ENCODE data around the gene ABR.

GRCh38 chr17:1003633-1003971 is 176.2 kb downstream of the ABR start:
- TF ChIP-seq CTCF (IDR thresholded peaks at IDR 0.05) (no peak), EP300 (IDR thresholded peaks at IDR 0.05) (no peak), POLR2A (IDR thresholded peaks at IDR 0.05) (no peak)
